HG03442 (cell line): ENCODE data around the gene ATXN1.

Experiments used
- ATAC-seq: cut with Tn5 transposase; IDR thresholded peaks from one replicate; pipeline ENCODE4 v1.9.1; 2021; ENCODE audit warnings: mild to moderate bottlenecking, moderate library complexity; ENCODE audit not compliant: unreplicated experiment

ATXN1 gene

DNA sequence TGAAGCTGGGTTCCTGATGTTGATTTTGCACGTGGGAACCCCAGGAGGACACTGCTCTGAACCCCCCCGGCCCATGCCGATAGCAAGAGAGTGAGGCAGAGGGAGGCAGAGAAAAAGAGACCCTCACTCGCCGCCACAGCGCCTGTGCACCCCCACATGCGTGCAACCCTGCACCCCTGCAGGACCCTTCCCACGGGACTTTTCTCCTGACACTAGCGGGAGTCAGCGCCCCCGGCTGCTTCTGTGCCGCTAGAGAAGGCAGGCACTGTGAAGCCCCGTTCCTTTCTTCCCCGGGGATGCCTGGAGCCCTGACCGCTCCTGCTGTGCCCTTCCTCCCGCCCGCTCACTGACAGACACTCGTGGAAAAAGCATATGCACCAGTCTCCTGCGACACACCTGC, 455.5 kb downstream of the ATXN1 start:
- peak; percentile 21 for ATAC-seq

DNA sequence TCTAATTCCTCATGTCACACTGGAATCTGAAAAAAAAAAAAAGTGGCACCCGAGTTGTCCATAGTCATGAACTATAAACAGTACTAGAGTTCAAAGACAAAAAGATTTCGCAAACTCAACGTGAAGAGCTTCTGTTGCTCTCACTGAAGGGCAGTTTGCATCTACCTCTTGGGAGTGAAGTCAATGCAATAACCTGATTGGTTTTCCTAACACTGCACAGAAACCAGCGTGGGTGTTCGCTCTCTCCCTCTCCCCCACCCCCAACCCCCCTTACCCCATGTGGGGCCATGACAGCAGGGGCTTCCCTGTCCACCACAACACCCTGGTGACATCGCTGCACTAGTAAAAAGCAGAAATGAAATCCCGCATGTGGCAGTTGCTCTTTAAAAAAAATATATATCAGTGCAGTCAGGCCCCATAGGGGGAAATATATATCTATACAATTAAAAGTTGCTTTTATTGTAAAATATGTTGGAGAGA, 456.0 kb downstream of the ATXN1 start:
- peak; percentile 81 for ATAC-seq

DNA sequence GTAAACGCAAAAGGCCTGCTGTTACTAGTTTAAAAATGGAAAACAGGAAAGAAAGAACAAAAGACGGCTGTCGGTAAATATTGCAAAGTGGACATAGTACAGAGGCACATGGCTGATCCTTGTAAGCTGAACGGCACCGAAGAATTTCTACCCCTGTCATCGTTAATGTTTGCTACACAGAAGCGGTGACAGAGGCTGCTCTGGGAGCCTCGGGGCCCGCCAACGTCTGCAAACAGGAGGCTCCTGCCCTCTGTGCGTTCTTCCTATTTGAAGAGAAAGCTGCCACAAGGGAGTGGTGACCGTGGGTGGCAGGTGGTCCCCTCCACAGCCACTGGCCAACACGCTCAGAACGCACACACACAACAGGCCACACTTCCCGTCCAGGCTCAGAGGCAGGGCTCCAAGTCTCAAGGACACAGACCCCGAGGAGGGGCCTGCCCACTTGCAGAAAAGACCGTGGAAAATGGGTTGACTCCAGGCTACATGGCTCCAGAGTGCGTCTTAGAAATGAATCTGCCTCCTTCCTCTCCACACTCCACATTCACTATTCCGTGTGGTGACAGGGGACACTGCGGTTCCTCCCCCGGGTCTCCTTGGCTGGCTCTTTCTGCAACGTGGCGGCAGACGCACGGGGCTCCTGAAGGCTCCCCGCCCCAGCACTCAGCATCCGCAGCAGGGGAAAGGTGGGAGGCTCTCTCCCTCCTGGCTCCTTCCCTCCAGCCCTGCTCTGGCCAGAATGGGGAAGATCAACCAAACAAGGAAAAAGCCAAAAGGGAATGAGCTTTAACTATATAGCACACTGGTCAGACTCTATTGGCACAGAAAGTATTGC, 458.3 kb downstream of the ATXN1 start:
- ATAC-seq: no peak

DNA sequence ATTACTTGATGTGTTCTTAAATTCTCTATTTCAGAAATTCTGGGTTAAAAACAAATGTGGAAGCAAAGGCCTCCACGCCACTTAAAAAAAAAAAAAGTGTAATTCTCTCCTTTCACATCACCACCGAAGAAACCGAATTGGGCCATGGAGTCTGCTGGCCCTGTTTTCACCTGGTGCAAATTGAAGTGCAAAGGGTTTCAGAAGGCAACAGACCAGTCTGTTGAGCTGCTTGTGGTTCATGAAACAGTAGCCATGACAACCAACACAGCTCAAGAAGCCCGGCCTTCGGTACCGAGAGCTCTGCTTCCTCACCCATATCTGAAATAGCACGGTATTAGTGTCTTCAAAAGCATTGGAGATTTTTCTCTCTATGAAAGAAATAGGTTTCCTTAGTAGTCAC, 459.7 kb downstream of the ATXN1 start:
- ATAC-seq: peak; percentile 72

DNA sequence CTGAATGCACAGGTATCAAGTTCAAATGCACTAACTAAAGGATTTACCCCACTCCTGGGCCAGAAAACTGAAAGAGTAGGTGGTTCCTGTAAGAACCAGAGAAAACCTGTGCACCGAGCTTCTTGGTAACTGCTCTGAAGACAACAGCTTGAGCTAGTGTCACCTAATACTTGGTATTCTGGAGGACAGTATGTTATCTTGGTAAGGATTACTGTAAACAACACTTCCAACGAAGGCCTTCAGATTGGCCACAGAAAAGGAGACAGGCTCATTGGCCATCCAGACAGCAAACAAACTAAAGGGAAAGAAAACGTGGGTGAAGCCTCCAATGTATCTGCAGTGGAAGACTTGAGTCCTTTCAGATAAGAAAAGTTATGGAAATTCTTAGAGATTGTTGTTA, 461.4 kb downstream of the ATXN1 start:
- ATAC-seq: no peak

DNA sequence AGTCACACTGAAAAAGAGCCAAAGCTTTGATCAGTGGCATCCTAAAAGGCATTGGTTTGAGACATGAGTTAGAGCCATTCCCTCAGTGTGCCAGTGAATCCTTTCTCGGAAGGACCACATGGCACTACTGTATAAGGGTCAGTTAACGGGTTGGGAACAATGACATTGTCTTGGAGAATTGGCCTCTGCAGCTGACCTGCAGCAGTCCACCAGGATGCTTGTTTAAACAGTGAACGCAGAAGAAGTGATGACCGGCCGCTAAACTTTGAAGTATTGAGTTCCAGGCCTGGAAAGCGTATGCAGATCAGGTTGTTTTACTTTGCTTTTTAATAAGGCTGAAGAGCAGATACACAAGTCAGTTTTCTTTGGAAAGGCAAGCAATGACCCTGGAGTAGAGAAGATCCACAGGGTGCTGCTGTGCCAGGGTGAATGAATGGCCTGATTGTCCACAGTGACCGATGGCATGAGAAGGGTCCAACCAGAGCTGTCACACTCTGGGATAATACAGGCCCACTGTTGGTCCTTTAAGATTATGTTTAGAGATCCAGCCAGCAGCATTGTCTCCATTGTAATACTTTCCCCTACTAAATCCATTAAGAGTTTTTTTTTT, 465.1 kb downstream of the ATXN1 start:
- ATAC-seq: no peak

DNA sequence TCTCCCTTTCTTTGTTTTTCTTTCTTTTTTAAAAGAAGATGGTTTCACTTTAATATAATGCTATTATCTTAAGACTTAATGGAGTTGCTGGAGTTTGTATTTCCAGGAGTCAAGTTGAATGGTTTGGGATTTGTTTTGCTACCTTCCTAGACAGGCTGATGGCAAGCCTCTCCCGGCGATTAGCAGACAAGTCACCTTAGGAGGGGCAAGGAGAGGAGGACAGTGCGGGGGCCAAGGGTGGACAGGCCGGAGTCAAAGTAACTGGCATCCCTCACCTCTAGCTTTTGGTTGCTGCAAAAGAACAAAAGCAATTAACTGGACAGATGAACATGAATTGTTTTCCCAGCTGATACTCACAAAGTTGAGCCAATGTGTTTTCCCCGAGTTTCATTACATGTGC, 465.8 kb downstream of the ATXN1 start:
- ATAC-seq: no peak

DNA sequence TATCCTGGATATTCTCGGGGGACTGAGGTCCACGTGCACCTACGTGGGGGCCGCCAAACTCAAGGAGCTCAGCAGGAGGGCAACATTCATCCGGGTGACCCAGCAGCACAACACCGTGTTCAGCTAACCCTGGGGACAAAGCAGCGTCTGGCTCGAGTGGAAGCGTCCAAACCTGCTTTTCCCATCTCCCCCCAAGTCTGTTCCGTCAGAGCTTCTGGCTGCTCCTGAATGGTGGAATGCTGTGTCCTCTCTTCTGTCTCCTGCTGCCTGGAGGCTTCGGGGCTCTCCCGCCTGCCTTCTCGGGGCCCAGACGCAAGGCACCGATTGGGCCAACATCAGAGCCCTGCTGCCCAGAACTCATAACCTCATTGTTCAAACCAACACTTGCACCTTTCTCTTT, 466.2 kb downstream of the ATXN1 start:
- no peak for ATAC-seq

DNA sequence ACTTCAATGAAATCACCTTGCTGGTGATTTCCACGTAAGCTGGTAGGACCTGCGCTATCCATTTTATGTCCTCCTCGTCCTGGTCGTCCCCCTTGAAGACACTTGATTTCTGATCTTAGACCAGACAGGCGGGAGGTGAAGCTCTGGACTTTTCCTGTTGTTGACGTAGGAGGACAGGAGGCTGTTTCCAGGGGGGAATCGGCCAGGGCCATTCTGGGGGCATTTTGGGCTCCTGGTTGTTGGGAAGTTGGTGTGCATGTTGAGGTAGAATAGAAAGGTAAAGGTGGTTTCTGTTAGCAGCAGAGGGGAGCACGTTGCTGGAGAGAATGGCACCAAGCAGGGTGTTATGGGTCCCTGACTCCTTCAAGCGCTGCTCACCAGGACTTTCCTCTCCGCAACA, 466.9 kb downstream of the ATXN1 start:
- no peak for ATAC-seq

DNA sequence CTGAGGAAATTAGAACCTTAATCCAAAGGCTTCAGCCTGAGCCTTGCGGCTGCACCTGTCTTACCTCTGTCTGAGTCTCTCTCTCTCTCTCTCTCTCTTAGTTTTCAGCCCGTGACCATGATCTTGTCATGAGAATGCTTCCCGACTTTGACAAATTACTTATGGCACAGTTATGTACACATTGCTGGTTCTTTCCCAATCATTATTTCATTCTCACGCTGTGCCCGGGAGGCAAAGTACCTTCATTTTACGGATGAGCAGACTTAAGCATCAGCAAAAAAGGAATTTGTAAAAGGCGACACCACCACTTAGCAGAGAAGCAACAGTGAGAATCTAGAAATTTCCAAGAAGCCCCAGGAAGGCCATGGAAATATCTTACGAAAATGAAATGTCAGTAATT, 468.3 kb downstream of the ATXN1 start:
- no peak for ATAC-seq

DNA sequence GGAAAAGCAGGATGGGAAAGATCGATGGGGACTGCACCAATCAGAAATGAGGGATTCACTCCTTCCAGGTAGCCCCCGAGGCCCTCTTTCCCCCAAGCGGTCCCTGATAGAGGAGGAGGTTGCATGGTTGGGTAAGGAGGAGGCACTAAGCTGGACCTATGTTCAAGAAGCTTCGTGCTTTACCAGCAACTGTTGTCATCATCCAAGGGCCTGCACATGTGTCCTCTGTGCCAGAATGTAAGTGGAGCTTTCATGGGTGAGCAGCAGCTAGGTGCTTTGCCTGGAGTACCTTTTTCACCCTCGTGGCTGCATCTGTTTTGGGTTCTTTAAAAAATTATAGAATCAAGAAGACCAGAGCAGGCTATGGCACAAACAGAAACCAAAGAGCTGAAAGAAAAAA, 468.8 kb downstream of the ATXN1 start:
- no peak for ATAC-seq

DNA sequence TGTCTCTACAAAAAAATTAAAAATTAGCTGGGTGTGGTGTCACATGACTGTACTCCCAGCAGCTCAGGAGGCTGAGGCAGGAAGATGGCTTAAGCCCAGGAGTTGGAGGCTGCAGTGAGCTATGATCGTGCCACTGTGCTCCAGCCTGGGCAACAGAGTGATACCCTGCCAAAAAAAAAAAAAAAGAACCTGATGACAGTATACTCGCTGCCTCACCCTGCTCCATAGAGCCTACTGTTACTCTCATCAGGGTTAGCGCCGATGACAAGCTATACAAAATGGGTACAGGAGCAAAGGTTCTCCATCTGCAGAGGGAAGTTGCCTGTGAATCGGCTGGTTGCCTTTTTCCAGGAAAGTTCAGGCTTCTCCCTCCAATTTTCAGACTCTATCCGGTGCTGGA, 469.5 kb downstream of the ATXN1 start:
- ATAC-seq: no peak

DNA sequence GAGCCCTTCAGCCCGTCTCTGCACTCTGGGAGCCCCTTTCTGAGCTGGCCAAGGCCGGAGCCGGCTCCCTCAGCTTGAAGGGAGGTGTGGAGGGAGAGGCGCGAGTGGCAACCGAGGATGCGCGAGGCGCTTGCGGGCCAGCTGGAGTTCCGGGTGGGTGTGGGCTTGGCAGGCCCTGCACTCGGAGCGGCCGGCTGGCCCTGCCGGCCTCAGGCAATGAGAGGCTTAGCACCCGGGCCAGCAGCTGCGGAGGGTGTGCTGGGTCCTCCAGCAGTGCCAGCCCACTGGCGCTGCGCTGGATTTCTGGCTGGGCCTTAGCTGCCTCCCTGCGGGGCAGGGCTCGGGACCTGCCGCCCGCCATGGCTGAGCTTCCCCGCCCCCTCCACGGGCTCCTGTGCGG, 473.1 kb downstream of the ATXN1 start:
- ATAC-seq: no peak

DNA sequence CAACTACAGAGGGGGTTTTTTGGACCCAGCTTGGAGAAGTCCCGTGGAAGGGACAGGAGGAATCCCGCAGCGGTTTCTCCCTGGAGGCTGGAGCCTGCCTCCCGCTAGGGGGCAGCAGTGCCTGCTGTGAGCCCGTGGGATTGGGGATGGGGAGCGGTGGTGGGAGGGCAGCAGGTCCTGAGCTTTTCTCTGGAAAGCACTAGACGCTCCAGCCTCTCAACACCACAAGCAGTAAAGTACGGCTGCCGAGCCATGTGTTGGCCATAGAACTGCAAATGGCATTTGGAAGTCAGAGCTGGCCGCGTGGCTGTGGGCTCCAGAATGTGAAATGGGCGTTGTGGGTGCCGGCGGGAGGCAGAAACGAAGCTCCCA, 475.1 kb downstream of the ATXN1 start:
- no peak for ATAC-seq

DNA sequence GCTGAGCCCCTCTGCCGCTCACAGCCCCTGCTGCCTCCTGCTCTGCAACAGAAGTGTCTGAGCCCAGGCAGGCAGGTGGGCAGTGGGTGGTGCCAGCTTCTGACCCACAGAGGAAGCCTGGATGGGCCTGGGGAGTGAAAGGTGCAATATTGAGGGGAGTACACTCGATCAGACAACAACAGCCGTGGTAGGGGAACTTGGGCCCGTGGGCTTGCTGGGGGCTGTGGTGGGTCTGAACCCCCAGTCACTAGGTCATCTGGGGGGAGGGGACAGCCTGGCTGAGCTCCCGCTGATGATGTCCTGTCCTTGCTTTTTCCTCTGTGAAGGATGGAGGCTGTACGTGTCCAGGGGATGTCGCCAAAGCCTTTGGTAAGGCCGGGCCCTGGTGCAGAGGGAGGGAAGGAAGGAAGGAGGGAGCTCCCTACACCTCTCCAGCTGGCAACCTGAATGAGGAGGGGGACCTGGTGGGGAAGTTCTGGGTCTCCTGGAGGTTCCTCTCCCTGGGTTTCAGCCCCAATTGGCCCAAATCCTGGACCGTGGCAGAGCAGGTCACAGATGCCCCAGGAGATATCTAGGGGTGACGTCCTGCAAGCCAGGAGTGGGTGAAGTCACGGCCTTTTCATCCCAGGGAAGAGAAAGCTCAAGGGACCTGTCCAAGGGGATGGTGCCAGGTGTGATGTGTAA, 475.7 kb downstream of the ATXN1 start:
- ATAC-seq: no peak

DNA sequence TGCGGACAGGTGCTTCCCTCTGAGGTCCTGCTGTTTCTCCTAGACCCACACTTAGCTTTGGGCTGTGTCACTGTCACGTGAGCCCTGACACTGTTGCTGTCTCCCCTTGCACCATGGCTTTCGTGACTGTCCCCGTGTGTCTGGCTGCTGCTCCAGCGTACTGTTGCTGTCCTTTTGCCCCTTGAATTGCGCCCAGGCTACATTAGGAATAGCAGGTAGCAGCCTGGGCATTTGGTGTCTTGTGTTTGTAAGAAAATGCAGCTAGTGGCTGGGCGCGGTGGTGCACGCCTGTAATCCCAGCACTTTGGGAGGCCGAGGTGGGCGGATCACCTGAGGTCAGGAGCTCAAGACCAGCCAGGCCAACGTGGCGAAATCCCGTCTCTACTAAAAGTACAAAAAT, 476.8 kb downstream of the ATXN1 start:
- no peak for ATAC-seq

DNA sequence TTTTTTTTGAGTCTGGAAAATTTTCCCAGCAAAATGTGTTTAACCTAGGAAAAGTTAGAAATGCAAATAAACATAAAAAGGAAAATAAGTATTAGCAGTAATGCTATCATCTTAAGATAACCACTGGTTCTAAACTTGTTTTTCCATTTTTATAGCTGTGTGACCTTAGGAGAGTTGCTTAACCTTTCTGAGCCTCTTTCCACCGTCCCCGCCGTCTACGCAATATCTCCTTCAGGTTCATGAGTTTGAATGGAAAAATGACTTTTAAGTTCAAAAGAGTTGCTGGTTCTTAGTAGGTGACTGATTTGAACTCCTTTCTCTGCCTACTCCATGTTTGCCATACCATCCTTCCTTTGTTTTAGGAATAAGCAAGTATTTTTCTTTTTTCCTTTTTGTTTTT, 478.9 kb downstream of the ATXN1 start:
- ATAC-seq: no peak

DNA sequence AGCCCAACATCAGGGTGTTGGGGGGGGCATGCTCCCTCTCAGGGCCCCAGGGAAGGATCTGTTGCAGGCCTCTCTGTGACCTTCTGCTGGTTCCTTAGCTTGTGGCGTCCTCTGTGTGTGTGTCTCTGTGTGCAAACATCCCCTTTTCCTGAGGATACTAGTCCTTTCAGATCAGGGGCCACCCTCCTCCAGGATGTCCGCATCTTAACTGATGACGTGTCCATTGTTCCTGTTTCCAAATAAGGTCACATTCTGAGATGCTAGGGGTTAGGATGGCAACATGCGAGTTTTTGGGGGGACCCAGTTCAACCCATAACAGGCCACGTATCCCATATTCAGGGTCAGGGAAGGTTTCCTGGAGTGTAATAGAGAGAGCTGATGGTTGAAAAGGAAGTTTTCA, 482.0 kb downstream of the ATXN1 start:
- no peak for ATAC-seq

DNA sequence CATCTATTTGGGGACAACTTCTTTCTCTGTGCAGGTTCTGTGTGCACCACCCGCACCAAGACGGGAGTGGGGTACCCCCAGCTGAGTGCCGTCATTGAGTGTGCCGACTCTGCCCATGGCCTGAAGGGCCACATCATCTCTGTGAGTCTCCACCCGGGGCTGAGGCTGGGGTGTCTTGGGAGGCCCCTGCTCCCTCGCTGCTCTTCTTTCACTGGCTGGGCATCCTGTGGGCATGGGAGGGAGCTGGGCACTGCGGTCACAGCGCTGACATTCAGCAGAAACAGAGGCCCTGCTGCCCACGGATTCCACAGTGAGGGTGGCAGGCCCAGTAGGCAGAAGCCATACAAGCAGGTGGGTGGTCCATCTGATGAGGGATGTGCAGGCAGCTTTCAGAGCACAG, 482.5 kb downstream of the ATXN1 start:
- no peak for ATAC-seq

DNA sequence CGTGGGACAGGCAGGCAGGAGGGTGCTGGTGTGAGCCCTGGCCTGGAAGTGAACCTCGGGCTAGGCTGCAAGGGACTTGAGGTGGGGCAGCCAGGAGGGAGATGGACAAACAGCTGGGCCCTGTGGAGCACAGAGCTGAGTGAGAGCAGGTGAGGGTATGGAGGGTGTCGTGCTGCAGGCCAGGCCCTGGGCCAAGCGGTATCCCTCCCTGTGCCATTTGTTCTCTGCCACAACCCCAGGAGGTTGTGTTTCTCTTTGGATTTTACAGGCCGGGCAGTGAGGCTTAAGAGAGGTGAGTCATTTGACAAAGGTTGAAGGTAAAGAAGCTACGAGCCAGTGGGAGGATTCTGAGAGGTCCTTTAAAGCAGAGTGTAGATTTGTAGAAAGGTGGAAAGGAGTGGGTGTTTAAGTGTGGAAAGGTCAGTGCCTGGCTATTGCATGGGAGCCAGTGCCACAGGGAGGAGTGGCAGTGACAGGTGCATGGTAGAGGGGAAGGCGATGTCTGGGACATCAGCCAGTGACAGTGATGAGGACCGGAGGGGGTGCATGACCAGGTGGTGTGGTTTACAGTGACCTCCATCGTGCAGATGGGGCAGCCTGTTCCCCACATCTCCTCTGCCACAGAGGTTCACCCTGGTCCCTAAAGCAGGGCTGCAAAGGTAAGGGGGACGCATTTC, 483.1 kb downstream of the ATXN1 start:
- ATAC-seq: no peak
